Neural cell (in vitro differentiated cells): Measurements from ENCODE around the gene FGGY. TPM values are rescaled to one million over a fixed set of nuclear protein-coding genes. Genes with fewer than 3 reads are reported as not detected.
"Not testable (repeated sequence)": the region's sequence is repeated elsewhere in the genome, so short reads cannot be mapped to it uniquely, and the experiment has no call there.

ENCODE experiments used
- H2AFZ ChIP-seq: fragments of 200-600, 300-800 bp; sonication (generic), shearing (Covaris generic); 2 replicates; pipeline ENCODE4 v1.6.0; 2014; ENCODE audit warnings: low read depth, mild to moderate bottlenecking, antibody characterized with exemption, low read length, moderate library complexity
- H3F3A ChIP-seq: fragments of 200-600 bp; shearing (Covaris generic); 2 replicates; pipeline ENCODE4 v1.6.1; 2016; ENCODE audit warnings: mild to moderate bottlenecking, moderate library complexity, mixed read lengths, antibody characterized with exemption, low read length; ENCODE audit not compliant: insufficient read depth, poor library complexity, severe bottlenecking
- H3K27ac ChIP-seq: fragments of 200-600, 300-800 bp; sonication (generic), shearing (Covaris generic); 2 replicates; pipeline ENCODE4 v1.5.1; 2014; ENCODE audit warnings: mild to moderate bottlenecking, low read length, moderate library complexity
- H3K27me3 ChIP-seq: fragments of 300-800, 200-600 bp; sonication (generic), shearing (Covaris generic); 2 replicates; pipeline ENCODE4 v1.6.0; 2014; ENCODE audit warnings: mild to moderate bottlenecking, low read depth, low read length, moderate library complexity; ENCODE audit not compliant: insufficient read depth
- H3K36me3 ChIP-seq: fragments of 300-800, 200-600 bp; sonication (generic), shearing (Covaris generic); 2 replicates; pipeline ENCODE4 v1.5.1; 2014; ENCODE audit warnings: mild to moderate bottlenecking, antibody characterized with exemption, low read length, moderate library complexity; ENCODE audit not compliant: insufficient read depth
- H3K4me2 ChIP-seq: fragments of 300-800, 200-600 bp; sonication (generic), shearing (Covaris generic); 2 replicates; pipeline ENCODE4 v1.6.0; 2014; ENCODE audit warnings: mild to moderate bottlenecking, low read length
- H3K4me3 ChIP-seq: fragments of 300-800, 200-600 bp; sonication (generic), shearing (Covaris generic); 2 replicates; pipeline ENCODE4 v1.5.1; 2014; ENCODE audit warnings: mild to moderate bottlenecking, low read length, moderate library complexity
- H3K79me2 ChIP-seq: fragments of 200-600 bp; shearing (Covaris generic); replicated peaks from 2 replicates; pipeline ENCODE4 v1.6.0; 2014; ENCODE audit warnings: mild to moderate bottlenecking, low read length, moderate library complexity; ENCODE audit not compliant: insufficient read depth
- H3K9ac ChIP-seq: fragments of 300-800, 200-600 bp; sonication (generic), shearing (Covaris generic); 2 replicates; pipeline ENCODE4 v1.6.1; 2016; ENCODE audit warnings: mild to moderate bottlenecking, low read length, mixed read lengths
- H3K9me2 ChIP-seq: fragments of 200-600 bp; shearing (Covaris generic); 2 replicates; pipeline ENCODE4 v1.6.1; 2016; ENCODE audit warnings: mild to moderate bottlenecking, low read length, mixed read lengths; ENCODE audit not compliant: insufficient read depth
- H3K9me3 ChIP-seq: fragments of 200-600, 300-800 bp; sonication (generic), shearing (Covaris generic); 2 replicates; pipeline ENCODE4 v1.6.1; 2016; ENCODE audit warnings: mild to moderate bottlenecking, mixed run types, low read length, moderate library complexity, mixed read lengths
- H4K20me1 ChIP-seq: fragments of 200-600 bp; shearing (Covaris generic); 2 replicates; pipeline ENCODE4 v1.6.1; 2016; ENCODE audit warnings: mild to moderate bottlenecking, mixed run types; ENCODE audit not compliant: insufficient read depth
- CTCF ChIP-seq: fragments of 450-650 bp; IDR thresholded peaks from 2 replicates; pipeline ENCODE4 v1.5.1; 2014; ENCODE audit warnings: antibody characterized with exemption, mild to moderate bottlenecking, moderate library complexity; ENCODE audit not compliant: poor library complexity, severe bottlenecking
- EP300 ChIP-seq: fragments of 450-650 bp; conservative IDR thresholded peaks from 2 replicates; pipeline ENCODE4 v1.6.1; 2014; ENCODE audit warnings: antibody characterized with exemption, mild to moderate bottlenecking, moderate library complexity; ENCODE audit not compliant: poor library complexity, severe bottlenecking
- EZH2 ChIP-seq: fragments of 200-600, 300-800 bp; shearing (Covaris generic), sonication (generic); IDR thresholded peaks from 2 replicates; pipeline ENCODE4 v1.6.1; 2014; ENCODE audit warnings: antibody characterized with exemption, low read length, borderline replicate concordance, mild to moderate bottlenecking; ENCODE audit not compliant: insufficient read depth, poor library complexity, severe bottlenecking
- MXI1 ChIP-seq: fragments of 450-650 bp; conservative IDR thresholded peaks from 2 replicates; pipeline ENCODE4 v1.6.1; 2014; ENCODE audit warnings: antibody characterized with exemption, mild to moderate bottlenecking; ENCODE audit not compliant: poor library complexity, severe bottlenecking
- POLR2AphosphoS5 ChIP-seq: IDR thresholded peaks from 2 replicates; pipeline ENCODE4 v1.6.1; 2012
- RAD21 ChIP-seq: fragments of 450-650 bp; conservative IDR thresholded peaks from 2 replicates; pipeline ENCODE4 v1.6.1; 2014; ENCODE audit warnings: antibody characterized with exemption, mild to moderate bottlenecking, moderate library complexity
- REST ChIP-seq: IDR thresholded peaks from 2 replicates; pipeline ENCODE4 v1.6.1; 2012; ENCODE audit warnings: borderline replicate concordance
- SMC3 ChIP-seq: fragments of 450-650 bp; conservative IDR thresholded peaks from 2 replicates; pipeline ENCODE4 v1.6.1; 2014; ENCODE audit warnings: antibody characterized with exemption, mild to moderate bottlenecking, moderate library complexity; ENCODE audit not compliant: poor library complexity
- TAF1 ChIP-seq: IDR thresholded peaks from 2 replicates; pipeline ENCODE4 v1.6.1; 2012; ENCODE audit warnings: low read depth
- polyA plus RNA-seq: library from polyadenylated mRNA; depleted of rRNA; stranded (reverse); fragments of >200 nt; gene quantifications from 2 replicates; pipeline ENCODE4 v1.2.3, GENCODE V29; 2014

FGGY gene
- polyA plus RNA-seq, 1 donor from 2014 or later, result 7.4 TPM

GRCh38 chr1:59468828-59469428 lies 172.0 kb downstream of the FGGY start (continued):
- no peak for TF ChIP-seq EP300
- TF ChIP-seq TAF1, result no peak
- TF ChIP-seq POLR2AphosphoS5, result no peak

GRCh38 chr1:59471991-59472570 lies 175.2 kb downstream of the FGGY start:
- not testable (repeated sequence) for H3F3A ChIP-seq, H3K36me3 ChIP-seq, H3K9me2 ChIP-seq, H3K4me3 ChIP-seq, H3K27ac ChIP-seq, H3K79me2 ChIP-seq, H3K9ac ChIP-seq, H4K20me1 ChIP-seq, H3K4me2 ChIP-seq, H2AFZ ChIP-seq, H3K27me3 ChIP-seq, H3K9me3 ChIP-seq

- H3F3A ChIP-seq, result no peaks in the 10 kb centered on the region
- no peaks in the 10 kb centered on the region for H3K9me2 ChIP-seq
- TF ChIP-seq RAD21, result no peak
- no peak for TF ChIP-seq CTCF
- no peak for TF ChIP-seq SMC3
- TF ChIP-seq MXI1, result no peak
- no peak for TF ChIP-seq REST
- TF ChIP-seq EP300, result no peak
- TF ChIP-seq EZH2, result no peak
- TF ChIP-seq POLR2AphosphoS5, result no peak
- no peak for TF ChIP-seq TAF1
- H3K9me3 ChIP-seq, result no peaks in the 10 kb centered on the region
- no peak overlapping the region for H3K4me2 ChIP-seq
- no peak overlapping the region for H3K4me3 ChIP-seq
- no peaks in the 10 kb centered on the region for H3K79me2 ChIP-seq
- no peaks in the 10 kb centered on the region for H4K20me1 ChIP-seq
- H2AFZ ChIP-seq, result no peak overlapping the region
- H3K36me3 ChIP-seq, result no peaks in the 10 kb centered on the region
- H3K27ac ChIP-seq, result no peak overlapping the region
- no peak overlapping the region for H3K9ac ChIP-seq
- no peaks in the 10 kb centered on the region for H3K27me3 ChIP-seq
Observed at GRCh38 chr1:59473831-59474230, 176.9 kb downstream of the FGGY start.
